Medulla oblongata (tissue), 1 donor: ENCODE data around the gene TMEM94.

Experiments used
- DNase-seq: peaks from one replicate; pipeline ENCODE4 v3.0.0-alpha.2; 2015; ENCODE audit errors: extremely low spot score

Gene TMEM94

DNA sequence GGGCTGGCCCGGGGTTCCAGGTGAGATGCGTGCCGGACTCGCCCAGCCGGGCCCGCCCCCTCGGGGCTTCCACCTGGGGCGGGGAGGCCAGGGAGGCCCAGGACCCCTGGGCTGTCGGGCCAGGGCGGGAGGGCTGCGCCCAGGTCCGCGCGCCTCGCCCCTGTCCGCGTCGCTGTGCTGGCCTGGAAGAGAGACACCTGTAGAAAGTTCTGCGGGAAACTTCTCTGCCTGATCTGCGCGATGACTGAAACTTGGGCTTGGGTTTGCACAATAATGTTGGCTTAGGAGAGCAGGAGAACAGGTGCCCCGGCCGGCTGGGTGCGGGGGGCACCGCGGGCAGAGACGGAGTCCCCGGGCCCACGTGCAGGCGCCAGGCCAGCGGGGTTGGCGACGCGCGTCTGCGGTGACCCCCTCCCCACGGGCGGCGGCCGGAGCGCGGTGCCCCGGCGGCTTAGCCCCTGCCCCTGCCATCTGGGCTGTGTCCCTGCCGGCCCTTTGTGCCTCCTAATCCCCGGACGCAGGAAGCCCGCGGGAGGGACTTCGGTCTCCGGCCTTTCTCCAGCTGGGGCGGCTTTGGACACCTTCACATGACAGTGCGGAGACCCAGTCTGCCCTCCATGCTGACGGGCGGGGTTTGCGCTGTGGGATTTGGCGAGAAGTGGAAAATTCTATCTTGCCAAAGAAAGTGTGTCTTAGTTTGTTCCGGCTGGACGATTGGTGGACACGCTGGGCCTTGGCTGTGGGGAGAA lies 69.5 kb downstream of the TMEM94 start:
- DNase-seq = no peak

GRCh38 chr17:75526555-75527270 lies 70.3 kb downstream of the TMEM94 start:
- DNase-seq = no peak

DNA sequence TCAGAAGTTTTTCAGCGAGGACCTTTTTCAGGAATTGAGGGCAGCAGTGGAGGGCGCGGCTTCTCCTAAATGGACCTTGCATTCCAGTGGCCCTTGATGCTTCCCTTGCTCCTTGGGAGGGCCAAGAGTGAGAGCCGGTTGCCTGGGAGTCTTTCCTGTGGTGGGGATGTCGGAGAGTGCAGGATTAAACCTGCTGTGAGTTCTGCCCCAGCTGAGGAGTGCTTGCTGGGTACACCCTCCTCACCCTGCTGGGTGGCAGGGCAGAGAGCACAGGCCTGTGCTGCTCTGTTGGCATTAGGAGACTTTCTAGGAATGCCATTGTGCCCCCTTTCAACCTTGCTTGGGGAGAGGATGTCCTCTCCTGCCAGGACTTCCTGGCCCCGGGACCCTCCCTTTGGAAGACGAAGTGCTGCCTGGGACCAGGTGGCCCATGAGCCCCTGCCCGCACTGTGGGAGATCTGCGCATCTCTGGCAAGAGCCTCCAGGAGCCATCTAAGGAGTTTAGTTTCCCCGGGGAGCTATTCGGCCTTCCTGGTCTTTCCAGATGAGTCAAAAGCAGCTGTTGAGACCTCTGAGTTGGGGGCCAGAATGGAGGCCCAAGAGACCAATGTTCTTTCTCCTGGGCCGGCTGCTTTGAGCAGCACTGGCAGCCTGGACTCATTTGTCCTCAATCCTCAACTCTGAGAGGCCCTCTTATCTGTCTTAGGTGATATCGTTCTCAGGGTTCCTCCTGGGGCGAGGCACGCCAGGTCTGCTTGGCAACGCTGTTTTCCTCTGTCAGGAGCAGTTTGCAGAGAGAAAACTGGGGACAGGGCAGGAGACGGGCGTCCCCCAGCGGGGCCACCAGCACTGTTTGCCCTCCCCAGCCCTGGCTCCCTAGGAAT lies 74.6 kb downstream of the TMEM94 start:
- DNase-seq = no peak

GRCh38 chr17:75531721-75532072 lies 75.3 kb downstream of the TMEM94 start:
- no peak for DNase-seq

GRCh38 chr17:75535119-75535537 lies 78.7 kb downstream of the TMEM94 start:
- no peak for DNase-seq

GRCh38 chr17:75535871-75536270 lies 79.4 kb downstream of the TMEM94 start:
- no peak for DNase-seq

GRCh38 chr17:75536366-75536765 lies 79.9 kb downstream of the TMEM94 start:
- DNase-seq = no peak

GRCh38 chr17:75539967-75540729 lies 83.7 kb downstream of the TMEM94 start:
- no peak for DNase-seq

GRCh38 chr17:75540923-75541503 lies 84.6 kb downstream of the TMEM94 start:
- no peak for DNase-seq

- DNase-seq = no peak
Measured at GRCh38 chr17:75542229-75542628, 85.8 kb downstream of the TMEM94 start.

DNA sequence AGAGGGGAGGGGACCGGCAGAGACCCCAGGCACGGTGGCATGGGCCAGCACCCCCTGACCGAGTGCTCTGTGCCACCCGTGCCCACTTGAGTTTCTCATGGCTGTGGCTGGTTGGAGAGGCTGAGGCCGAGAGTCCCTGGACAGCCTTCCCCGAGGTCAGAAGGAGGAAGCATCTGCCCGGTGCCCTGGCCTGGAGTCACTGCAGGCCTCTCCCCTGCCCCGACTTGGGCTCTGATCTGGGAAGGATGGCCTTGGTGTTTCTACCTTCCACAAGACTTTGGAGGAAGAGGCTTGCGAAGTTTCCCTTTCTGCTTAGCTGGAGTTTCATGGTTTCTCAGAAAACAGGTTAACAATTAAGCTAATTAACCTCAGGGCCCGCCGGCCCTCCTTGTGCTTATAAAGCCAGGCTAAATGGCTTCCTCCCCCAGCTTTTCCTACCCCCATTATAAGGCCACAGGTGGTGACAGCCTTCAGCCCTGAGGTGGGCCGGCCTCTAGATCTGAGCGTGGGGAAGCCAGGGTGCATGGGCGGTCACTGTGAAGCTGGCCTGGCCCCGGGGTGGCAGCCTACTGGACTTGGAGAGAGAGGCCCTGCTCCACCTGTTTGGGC lies 86.4 kb downstream of the TMEM94 start:
- DNase-seq = no peak

DNA sequence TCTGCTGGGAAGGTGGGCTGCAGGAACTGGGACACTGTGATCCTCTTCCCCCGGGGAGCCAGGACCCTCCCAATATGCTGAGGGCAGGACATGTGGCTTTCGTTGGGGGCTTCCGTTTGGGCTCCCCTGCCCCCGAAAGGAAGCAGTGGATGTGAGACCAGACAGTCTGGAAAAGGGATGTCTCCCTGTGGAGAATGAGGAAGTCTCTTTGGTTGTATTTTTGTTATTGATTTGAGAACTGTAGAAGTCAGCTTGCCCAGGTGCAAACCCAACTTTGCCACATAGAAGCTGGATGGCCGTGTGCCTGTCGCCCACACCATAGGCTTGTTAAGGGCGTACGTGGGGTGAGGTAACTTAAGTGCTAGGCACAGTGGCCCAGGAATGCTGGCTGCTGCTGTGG lies 87.8 kb downstream of the TMEM94 start:
- DNase-seq = no peak

DNA sequence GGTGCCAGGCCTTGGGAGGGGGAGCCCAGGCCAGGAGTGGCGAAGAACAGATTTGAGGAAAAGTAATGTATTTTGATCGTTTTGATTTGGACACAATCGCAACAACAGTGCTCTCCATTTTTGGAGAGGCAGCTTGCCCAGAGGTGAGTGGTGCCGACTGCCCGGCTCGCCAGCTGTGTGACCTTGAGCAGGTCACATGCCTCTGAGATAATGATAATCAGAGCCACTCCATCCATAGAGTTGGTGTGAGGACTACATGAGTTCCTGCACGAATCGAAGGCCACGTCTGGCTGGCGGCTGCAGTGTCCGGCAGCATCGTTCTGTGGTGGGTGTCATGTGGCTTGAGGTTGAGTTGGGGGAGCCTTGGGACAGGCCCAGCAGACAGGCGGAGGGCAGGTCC lies 89.7 kb downstream of the TMEM94 start:
- no peak for DNase-seq

GRCh38 chr17:75547091-75547490 lies 90.7 kb downstream of the TMEM94 start:
- no peak for DNase-seq

DNA sequence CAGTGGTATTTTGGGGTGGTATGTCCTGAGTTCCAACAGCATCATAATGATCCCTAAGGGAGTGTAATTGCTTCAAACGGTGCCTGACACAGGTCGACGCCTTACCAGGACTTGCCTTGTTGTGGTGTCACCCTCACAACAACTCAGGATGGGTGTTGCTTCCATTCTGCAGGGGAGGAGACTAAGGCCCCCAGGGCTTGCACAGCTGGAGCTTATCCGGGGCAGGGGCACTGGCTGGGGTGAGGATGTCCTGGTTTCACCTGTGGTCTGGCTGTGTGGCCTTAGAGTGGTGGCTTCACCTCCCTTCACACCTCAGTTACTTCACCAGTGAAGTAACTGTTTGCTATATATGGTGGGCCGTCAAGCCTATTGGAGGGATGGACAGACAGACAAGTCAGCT lies 92.4 kb downstream of the TMEM94 start:
- no peak for DNase-seq
